Measurements from ENCODE around the gene GALNT6.

DNA sequence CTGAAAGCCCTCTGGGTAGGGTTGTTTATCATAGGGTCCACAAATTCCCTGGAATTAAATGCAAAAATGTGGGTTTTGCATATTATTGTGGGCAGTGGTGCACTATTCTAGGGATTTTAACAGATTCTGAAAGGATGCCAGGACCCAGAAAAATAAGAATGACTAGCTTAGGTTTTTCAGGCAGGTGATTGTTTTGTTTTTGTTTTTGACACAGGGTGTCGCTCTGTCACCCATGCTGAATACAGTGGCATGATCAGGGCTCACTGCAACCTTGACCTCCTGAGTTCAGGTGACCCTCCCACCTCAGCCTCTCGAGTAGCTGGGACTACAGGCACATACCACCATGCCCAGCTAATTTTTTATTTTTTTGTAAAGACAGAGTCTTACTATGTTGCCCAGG is 19.2 kb downstream of the GALNT6 start:
- TF ChIP-seq POLR2A (IDR thresholded peaks at IDR 0.05): no peak
- TF ChIP-seq, protein P1, sequence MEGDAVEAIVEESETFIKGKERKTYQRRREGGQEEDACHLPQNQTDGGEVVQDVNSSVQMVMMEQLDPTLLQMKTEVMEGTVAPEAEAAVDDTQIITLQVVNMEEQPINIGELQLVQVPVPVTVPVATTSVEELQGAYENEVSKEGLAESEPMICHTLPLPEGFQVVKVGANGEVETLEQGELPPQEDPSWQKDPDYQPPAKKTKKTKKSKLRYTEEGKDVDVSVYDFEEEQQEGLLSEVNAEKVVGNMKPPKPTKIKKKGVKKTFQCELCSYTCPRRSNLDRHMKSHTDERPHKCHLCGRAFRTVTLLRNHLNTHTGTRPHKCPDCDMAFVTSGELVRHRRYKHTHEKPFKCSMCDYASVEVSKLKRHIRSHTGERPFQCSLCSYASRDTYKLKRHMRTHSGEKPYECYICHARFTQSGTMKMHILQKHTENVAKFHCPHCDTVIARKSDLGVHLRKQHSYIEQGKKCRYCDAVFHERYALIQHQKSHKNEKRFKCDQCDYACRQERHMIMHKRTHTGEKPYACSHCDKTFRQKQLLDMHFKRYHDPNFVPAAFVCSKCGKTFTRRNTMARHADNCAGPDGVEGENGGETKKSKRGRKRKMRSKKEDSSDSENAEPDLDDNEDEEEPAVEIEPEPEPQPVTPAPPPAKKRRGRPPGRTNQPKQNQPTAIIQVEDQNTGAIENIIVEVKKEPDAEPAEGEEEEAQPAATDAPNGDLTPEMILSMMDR (IDR thresholded peaks at IDR 0.05 in 8 of 11, conservative IDR thresholded peaks at IDR 0.05 in 3 of 11): no peak
- TF ChIP-seq POLR2AphosphoS5 (IDR thresholded peaks at IDR 0.05): no peak
